ENCODE results near the gene PCTP. TPM values are rescaled to one million over a fixed set of nuclear protein-coding genes. Genes with fewer than 3 reads are reported as not detected.
A peak's percentile ranks its signal among the peaks of the same experiment; 100 is the strongest.

Gene PCTP
- total and polyA plus RNA-seq, 8 donors: 4.7 to 69.2 (median 22.6) TPM

DNA sequence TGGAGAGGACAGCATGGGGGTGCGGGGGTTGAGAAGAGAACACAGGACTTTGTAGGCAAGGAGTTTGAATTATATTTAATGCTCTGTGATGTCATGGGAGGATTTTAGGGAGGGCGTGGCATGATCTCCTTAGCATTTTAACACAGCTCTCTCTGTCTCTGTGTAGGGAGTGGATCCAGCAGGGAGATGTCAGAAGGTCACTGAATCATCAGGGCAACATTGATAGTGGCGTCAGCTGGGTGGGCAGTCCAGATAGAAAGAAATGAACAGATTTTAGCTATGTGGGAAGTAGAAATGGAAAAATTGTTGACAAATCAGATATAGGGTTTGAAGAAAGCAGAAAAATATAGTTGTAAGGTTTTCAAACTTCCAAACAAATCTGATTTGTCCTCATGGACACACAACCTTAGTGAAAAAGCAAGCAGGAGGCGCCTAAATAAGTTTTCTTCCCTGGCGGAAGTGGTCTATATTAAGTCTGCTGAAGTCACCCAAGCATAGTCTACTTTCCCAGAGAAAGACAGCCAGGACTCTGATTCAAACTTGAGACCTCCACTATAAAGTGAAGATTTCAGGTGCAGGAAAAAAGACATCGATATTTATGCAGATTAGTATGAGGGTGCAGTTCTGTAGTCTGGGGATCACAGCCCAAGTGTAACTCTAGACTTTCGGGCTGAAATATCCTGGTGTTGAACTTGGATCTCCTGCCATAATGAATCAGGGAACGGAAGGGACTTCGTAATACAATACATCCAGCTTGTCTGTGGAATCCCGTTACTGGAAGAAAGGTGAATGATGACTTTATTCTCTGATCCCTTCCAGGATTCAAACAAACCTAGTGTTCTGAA lies 10.1 kb upstream of the PCTP start:
- H3K4me3 ChIP-seq: no peak overlapping the region
- H3K9me3 ChIP-seq: no peaks in the 10 kb centered on the region
- no peak overlapping the region for H3K27ac ChIP-seq
- TF ChIP-seq POLR2AphosphoS5 (IDR thresholded peaks at IDR 0.05): no peak
- no peak for TF ChIP-seq CTCF (IDR thresholded peaks at IDR 0.05)
- no peak for TF ChIP-seq POLR2A (IDR thresholded peaks at IDR 0.05)
- TF ChIP-seq EP300 (IDR thresholded peaks at IDR 0.05): no peak
- intact Hi-C loops (cut with DNase I; ENCODE audit: low total_unique reads): no loop called here
- H3K4me1 ChIP-seq: no peaks in the 10 kb centered on the region
- H3K36me3 ChIP-seq: no peaks in the 10 kb centered on the region
- DNase-seq: no peak
- no peaks in the 10 kb centered on the region for H3K27me3 ChIP-seq
- WGBS, 5 donors: 82 to 88% (median 83%) methylated on average over 10 of the region's 10 CpGs

DNA sequence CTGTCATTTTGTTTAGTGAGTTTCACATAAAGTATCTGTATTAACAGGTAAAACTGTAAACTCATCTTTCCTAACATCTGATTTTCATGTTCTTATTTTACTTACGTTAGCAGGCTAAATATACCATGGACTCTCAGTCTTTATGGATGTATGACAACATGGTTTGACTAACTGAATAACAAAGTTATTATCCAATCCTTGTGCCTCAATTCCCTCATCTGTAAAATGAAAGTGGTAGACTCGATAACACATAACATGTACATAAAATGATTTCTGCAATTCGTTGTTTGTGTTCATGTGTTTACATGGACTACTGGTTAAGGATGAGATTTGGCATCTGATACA lies 9.5 kb upstream of the PCTP start:
- Histone ChIP-seq H3K4me3 (no peak overlapping the region), H3K27me3 (no peaks in the 10 kb centered on the region), H3K27ac (no peak overlapping the region), H3K4me1 (no peaks in the 10 kb centered on the region), H3K9me3 (no peaks in the 10 kb centered on the region), H3K36me3 (no peaks in the 10 kb centered on the region)
- no peak for DNase-seq
- 81 to 91% (median 83%) methylated on average over 3 of the region's 3 CpGs for whole genome bisulfite sequencing, 5 donors
- TF ChIP-seq POLR2AphosphoS5 (IDR thresholded peaks at IDR 0.05) (no peak), CTCF (IDR thresholded peaks at IDR 0.05) (no peak), POLR2A (IDR thresholded peaks at IDR 0.05) (no peak), EP300 (IDR thresholded peaks at IDR 0.05) (no peak)
- intact Hi-C loops (cut with DNase I; ENCODE audit: low total_unique reads): no loop called here

DNA sequence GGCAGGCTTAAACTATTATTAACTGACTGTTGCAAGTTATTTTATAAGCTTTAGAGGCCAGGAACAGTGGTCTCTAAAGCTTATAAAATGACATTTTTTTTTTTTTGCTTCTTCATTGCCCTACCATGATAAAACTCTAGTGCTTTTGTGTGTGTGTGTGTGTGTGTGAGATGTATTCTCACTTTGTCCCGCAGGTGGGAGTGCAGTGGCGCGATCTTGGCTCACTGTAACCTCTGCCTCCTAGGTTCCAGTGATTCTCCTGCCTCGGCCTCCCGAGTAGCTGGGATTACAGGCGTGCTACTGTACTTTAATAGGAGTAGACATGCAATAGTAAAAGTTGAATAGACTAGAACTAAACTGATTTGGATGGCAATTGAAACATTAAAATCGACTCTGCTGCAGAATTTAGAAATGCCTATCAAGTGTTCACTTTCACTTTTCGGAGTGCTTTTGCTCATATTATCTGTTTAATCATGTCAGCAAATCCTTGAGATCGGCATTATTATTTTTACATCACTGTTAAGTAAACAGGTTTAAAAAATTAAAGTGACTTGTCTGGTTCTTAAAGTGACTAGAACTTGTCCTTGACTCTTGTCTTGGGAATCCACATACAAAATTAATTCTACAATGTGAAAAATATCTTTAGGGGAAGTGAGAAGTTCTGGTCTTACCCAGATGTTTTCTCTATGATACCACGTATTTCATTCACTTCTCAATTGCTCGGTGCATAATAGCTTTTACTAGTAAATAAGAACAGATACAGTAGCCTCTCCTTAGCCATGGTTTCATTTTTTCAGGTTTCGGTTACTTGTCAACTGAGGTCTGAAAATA lies 8.4 kb upstream of the PCTP start:
- no peaks in the 10 kb centered on the region for H3K36me3 ChIP-seq
- TF ChIP-seq POLR2AphosphoS5 (IDR thresholded peaks at IDR 0.05): no peak
- no peak for TF ChIP-seq EP300 (IDR thresholded peaks at IDR 0.05)
- no peak for TF ChIP-seq POLR2A (IDR thresholded peaks at IDR 0.05)
- TF ChIP-seq CTCF (IDR thresholded peaks at IDR 0.05): no peak
- WGBS, 5 donors: 72 to 78% (median 72%) methylated on average over 12 of the region's 12 CpGs
- H3K4me1 ChIP-seq: no peaks in the 10 kb centered on the region
- H3K4me3 ChIP-seq: no peak overlapping the region
- intact Hi-C loops (cut with DNase I; ENCODE audit: low total_unique reads): no loop called here
- no peaks in the 10 kb centered on the region for H3K9me3 ChIP-seq
- no peak overlapping the region for H3K27ac ChIP-seq
- no peaks in the 10 kb centered on the region for H3K27me3 ChIP-seq
- no peak for DNase-seq

DNA sequence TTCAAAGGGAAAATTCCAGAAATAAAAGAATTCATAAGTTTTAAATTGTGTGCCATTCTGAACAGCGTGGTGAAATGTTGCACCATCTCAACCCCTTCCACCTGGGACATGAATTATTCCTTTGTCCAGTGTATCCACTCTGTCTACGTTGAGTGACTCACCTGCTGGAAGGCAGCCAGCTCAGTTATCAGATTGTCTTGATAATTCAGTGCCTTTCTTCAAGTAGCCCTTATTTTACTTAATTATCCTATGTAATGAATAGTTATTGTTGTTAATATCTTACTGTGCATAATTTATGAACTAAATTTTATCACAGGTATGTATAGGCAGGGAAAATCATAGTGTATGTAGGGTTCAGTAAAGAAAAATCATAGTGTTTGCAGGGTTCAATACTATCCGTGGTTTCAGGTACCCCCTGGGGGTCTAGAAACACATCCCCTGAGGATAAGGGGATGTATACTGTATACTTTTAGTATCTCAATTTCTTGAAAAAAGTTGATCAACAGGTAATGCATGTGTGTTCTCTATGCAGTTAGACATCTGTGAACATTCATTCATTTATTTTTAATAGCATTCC lies 7.7 kb upstream of the PCTP start:
- Histone ChIP-seq H3K9me3 (no peaks in the 10 kb centered on the region), H3K36me3 (no peaks in the 10 kb centered on the region), H3K4me1 (no peaks in the 10 kb centered on the region), H3K27ac (no peak overlapping the region), H3K27me3 (no peaks in the 10 kb centered on the region), H3K4me3 (no peak overlapping the region)
- DNase-seq: peak; percentile 46 to 53
- TF ChIP-seq EP300 (IDR thresholded peaks at IDR 0.05) (no peak), CTCF (IDR thresholded peaks at IDR 0.05) (no peak), POLR2AphosphoS5 (IDR thresholded peaks at IDR 0.05) (no peak)
- intact Hi-C loops (cut with DNase I; ENCODE audit: low total_unique reads): no loop called here
- 29 to 52% (median 37%) methylated on average over 3 of the region's 3 CpGs for WGBS, 5 donors

All from stomach (tissue), 9 donors.